Measurements from ENCODE around the gene NUTM2D.
"Not testable (repeated sequence)": the region's sequence is repeated elsewhere in the genome, so short reads cannot be mapped to it uniquely, and the experiment has no call there.

NUTM2D gene

GRCh38 chr10:87358159-87358558 lies 615 bp downstream of the NUTM2D start:
- intact Hi-C loops (cut with DNase I); DNase-seq: not testable (repeated sequence)

GRCh38 chr10:87369514-87370112 lies 12.1 kb downstream of the NUTM2D start:
- intact Hi-C loops (cut with DNase I); DNase-seq: not testable (repeated sequence)

GRCh38 chr10:87374091-87374490 lies 16.5 kb downstream of the NUTM2D start:
- intact Hi-C loops (cut with DNase I): not testable (repeated sequence)

GRCh38 chr10:87379115-87379514 lies 21.6 kb downstream of the NUTM2D start:
- intact Hi-C loops (cut with DNase I); DNase-seq: not testable (repeated sequence)

More at GRCh38 chr10:87374091-87374490, 16.5 kb downstream of the NUTM2D start:
- not testable (repeated sequence) for DNase-seq

GRCh38 chr10:87383149-87383857 lies 25.8 kb downstream of the NUTM2D start:
- intact Hi-C loops (cut with DNase I); DNase-seq: not testable (repeated sequence)

GRCh38 chr10:87384283-87384682 lies 26.7 kb downstream of the NUTM2D start:
- intact Hi-C loops (cut with DNase I); DNase-seq: not testable (repeated sequence)

- DNase-seq; intact Hi-C loops (cut with DNase I): not testable (repeated sequence)
Measured at GRCh38 chr10:87385762-87386360, 28.3 kb downstream of the NUTM2D start.

GRCh38 chr10:87391360-87391759 lies 33.8 kb downstream of the NUTM2D start:
- intact Hi-C loops (cut with DNase I); DNase-seq: not testable (repeated sequence)

- DNase-seq; intact Hi-C loops (cut with DNase I): not testable (repeated sequence)
Measured at GRCh38 chr10:87396206-87396605, 38.7 kb downstream of the NUTM2D start.

GRCh38 chr10:87398436-87398835 lies 40.9 kb downstream of the NUTM2D start:
- intact Hi-C loops (cut with DNase I); DNase-seq: not testable (repeated sequence)

GRCh38 chr10:87407516-87408467 lies 50.2 kb downstream of the NUTM2D start:
- intact Hi-C loops (cut with DNase I): not testable (repeated sequence)
- peak in 2 of 10 donors; percentile 17 to 48 for DNase-seq

- DNase-seq; intact Hi-C loops (cut with DNase I): not testable (repeated sequence)
Measured at GRCh38 chr10:87413921-87414320, 56.4 kb downstream of the NUTM2D start.

Measured in posterior cingulate gyrus (tissue), 11 donors.